ENCODE measurements around the gene ANO1. TPM values are rescaled to one million over a fixed set of nuclear protein-coding genes. Genes with fewer than 3 reads are reported as not detected.
A peak's percentile ranks its signal among the peaks of the same experiment; 100 is the strongest.

ANO1 gene
- total RNA-seq, 1 donor from 2014 or later = 1.1 TPM

- Histone ChIP-seq H3K27me3 (ENCODE audit: control insufficient read depth, insufficient read depth, low read length) (no peaks in the 10 kb centered on the region), H3K36me3 (ENCODE audit: control insufficient read depth, insufficient read depth, low read length) (no peaks in the 10 kb centered on the region), H3K4me3 (ENCODE audit: low read depth, low read length) (no peak overlapping the region)
- DNase-seq (ENCODE audit: low read depth) = peak; percentile 99
- TF ChIP-seq CTCF (IDR thresholded peaks at IDR 0.05; ENCODE audit: insufficient read depth, low read length, poor library complexity, severe bottlenecking) = no peak
Measured at GRCh38 chr11:70233511-70233934, 155.4 kb downstream of the ANO1 start.

- no peak overlapping the region for H3K4me3 ChIP-seq (ENCODE audit: low read depth, low read length)
- no peaks in the 10 kb centered on the region for H3K27me3 ChIP-seq (ENCODE audit: control insufficient read depth, insufficient read depth, low read length)
- H3K36me3 ChIP-seq (ENCODE audit: control insufficient read depth, insufficient read depth, low read length) = no peaks in the 10 kb centered on the region
- TF ChIP-seq CTCF (IDR thresholded peaks at IDR 0.05; ENCODE audit: insufficient read depth, low read length, poor library complexity, severe bottlenecking) = no peak
- no peak for DNase-seq (ENCODE audit: low read depth)
Measured at GRCh38 chr11:70233962-70234361, 155.8 kb downstream of the ANO1 start.

Other genes with a start within 250 kb of the ANO1 start
- 50.2 and 51.5 TPM in 2 replicates for gene FADD, start 125.0 kb downstream of the ANO1 start, total RNA-seq
- 38.6 and 47.6 TPM in 2 replicates for gene PPFIA1, start 192.4 kb downstream of the ANO1 start, total RNA-seq